Posterior cingulate gyrus (tissue), 11 donors: ENCODE measurements around the gene LEF1.

Source experiments
- DNase-seq, 10 donors: peaks; one replicate each; pipeline versions ENCODE4 v3.0.0 to v3.0.0-alpha.2; 2020 to 2021; ENCODE audit warnings: mixed read lengths in 3 of 10
- intact Hi-C: fragments of 100-400 bp; cut with DNase I; formaldehyde crosslinking; loops from one replicate; pipeline ENCODE4 v1.15.1; 2023

The LEF1 gene

DNA sequence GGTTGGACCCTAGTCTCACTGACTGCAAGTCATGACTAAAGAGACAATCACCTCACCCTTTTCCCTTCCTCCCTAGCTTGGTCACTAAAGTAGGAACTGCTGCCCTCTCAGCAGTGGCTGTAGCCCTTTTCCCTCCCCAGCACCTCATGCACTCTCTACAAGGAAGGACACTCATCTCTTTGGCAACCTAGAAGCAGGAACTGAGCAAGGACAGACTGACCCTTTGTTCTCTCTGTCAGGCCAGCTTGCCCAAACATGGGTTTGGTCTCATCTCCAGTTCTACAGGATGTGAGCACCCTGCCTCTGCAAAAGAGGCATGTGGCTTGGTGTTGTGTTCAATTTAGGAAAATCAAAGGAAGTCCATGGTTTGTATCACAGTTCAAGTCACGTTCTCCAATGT is 15.8 kb downstream of the LEF1 start:
- intact Hi-C loops: no loop called here
- DNase-seq: no peak

DNA sequence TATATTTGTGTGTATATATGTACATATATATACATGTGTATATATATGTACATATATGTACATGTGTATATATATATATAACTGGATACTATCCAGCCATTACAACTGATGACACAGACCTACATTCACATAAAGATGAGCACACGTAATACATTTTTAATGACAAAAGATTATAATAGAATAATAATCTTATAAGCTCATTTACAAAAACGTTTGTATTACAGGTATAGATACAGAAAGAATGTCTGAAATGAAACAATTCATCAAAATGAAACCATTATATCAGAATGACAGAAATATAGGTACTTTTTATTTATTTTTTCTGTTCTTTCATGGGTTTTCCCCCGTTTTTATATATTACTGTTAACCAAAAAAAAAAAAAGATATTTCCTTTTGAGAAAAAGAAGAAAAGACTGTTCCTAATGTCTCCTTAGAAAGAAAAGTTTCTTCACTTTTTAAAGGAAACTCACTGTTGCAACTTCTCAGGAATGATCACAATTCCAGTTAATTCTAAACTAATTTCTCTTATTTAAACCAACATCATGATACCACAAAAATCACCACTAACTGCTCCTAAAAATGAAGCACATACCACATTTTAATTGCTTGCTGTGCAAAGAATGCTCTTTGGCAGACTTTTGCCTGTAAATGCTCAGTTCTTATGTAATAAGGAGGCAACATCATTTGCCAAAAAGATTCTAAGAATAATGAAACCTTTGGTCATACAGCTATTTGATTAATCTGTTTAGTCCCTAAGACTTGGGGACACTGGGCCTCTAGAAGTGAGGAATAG is 18.9 kb downstream of the LEF1 start:
- intact Hi-C loops: no loop called here
- no peak for DNase-seq

DNA sequence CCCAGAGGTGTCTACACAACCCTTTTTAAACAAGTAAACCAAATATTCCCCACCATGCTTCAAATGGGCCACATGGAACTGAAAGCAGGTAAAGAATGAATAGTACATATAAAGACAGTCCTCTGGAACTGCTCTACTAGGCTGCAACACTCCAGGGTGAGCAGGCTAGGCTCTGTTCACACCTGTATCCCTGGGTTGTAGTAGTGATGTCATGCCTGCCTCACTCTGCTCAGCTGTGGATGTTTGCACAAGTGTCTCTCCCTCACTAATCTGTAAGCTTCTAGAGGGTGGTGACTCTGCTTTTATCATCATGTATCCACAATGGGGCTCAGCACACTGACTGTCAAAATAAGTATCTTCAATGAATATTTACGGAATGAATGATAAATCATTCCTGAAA is 20.4 kb downstream of the LEF1 start:
- intact Hi-C loops: no loop called here

DNA sequence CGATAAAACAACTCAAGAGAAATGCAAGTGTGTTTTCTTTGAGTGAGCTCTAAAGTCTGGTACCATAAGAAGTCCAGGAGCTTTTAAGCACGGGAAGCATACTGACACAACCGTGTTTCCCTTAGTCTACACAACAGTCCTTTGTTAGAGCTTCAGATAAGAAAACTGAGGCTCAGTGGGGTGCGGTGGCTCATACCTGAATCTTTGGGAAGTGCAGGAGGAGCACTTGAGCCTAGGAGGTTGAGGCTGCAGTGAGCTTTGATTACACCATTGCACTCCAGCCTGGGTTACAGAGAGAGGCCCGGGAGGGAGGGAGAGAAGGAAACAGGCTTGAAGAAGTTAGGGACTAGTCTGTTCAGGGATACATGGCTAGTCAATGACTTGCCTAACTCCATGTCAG is 21.9 kb downstream of the LEF1 start:
- intact Hi-C loops: no loop called here
- no peak for DNase-seq

More for the DNA sequence above, 20.4 kb downstream of the LEF1 start:
- DNase-seq: no peak

DNA sequence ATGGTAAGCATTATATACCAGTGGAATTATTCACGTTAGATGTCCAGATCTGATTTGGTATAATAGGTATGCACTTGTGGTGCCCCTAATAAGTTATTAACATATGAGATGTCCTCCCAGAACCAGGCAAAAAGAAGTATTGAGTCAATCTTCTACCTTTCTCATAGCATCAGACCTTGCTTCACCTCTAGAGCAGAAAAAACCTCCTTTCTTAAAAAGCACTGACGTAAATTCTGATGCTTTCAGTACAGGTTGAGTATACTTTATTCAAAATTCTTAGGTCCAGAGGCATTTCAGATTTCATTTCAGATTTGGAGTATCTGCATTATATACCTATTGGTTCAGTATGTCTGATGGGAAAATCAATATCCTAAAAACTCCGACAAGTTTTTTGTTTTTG is 22.4 kb downstream of the LEF1 start:
- no peak for DNase-seq
- intact Hi-C loops: no loop called here

DNA sequence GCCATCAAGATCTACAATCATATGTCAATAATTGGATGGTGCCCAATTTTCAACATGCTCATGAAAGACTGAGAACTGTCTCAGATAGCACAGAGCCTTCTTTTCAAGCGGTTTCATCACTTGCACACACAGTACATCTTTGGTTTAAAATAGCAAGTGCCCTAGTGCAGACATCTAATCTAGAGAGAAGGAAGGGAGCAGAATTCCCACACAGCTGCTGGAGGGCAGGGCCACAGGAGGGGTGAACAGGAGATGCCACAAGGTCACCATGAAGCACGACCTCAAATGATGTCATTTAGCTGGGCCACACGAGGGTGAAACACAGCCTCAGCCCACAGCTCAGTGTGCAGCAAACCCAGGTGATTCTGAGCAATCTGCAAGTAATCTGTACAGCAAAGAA is 24.3 kb downstream of the LEF1 start:
- no peak for DNase-seq
- intact Hi-C loops: no loop called here

DNA sequence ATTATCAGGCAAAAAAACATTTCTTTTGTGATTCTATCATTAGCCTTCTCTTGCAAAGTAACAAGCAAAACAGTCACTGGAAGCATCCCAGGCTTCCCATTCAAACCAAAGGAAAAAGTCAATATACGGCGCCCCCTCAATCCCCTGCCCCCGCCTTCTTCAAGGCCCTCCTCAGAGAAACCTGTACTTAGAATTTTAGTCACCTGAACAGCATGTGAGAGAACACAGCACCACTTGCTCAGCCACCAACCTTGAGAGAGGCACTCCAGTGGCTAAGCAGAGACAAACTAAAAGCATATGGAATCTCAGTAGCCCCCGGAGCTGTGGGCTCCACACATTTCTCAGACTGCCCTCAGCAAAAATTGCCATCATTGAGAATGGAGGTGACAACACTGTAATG is 25.2 kb downstream of the LEF1 start:
- intact Hi-C loops: no loop called here
- no peak for DNase-seq

DNA sequence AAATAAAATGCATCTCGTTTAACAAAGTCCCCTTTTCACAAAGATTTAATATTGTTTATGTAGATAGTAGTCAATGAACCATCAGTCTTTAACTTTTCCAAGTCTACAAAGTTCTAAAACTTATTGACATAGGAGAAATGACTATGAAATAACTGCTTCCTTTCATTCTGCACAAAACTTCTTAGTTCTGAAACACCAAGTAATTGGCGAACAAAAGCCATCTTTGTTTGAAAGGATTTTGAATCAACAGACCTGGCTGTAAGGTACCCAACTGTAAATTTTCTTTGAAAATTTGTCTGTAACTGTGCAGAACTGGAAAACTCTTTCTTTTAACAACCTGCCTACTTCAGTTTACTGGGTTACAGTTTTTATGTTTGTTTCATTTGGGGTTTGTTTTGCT is 25.9 kb downstream of the LEF1 start:
- DNase-seq: no peak
- intact Hi-C loops: no loop called here

DNA sequence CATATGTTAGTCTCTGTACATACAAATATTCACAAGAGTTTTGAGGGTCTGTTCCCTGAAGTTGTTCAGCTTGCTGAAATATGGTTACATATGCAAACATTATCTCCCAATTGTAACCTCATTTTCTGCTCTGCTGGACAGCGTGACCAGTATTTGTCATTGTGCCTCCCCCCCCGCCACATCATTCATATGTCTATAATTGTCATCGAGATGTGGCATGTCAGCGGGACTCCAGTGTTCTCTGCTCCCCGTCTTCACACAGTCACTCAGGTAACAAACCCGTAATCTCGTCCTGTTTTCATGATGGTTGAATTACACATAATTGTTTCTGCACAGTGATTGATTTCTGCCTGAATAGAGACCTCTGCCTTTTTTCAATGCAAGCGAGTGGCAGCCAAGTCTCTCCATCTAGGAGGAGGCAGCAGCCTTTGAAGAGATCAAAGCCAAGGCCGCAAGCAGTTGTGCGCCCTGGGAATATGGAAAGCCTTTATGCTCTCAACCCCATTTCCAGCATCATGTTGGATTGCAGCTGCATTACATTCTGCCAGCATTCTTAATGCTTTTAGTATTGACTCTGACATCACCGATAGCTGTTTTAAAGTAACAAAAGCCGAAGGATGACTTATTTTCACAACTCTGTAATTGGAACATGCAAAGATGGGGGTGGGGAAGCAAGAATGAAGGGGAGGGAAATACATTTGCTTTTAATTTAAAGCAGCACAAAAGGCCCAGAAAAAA is 27.4 kb downstream of the LEF1 start:
- DNase-seq: no peak
- intact Hi-C loops: no loop called here

DNA sequence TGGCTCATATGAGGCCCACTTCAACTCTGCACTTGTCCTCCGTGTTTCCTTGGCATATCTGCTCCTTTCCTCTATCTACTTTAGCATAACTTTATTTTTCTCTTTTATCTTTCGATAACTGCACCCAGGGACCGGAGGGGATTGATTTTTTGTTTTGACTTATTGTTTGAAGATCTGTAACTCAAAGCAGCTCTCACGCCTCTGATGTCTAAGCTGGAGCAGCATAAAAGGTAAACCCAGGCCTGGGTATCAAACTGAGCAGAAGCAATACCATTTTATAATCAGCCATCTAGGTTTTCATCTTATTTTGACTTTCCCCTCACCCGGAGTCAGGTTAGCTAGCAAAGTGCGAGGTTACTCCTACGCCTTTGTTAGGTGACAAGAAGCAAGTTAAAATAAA is 28.4 kb downstream of the LEF1 start:
- intact Hi-C loops: no loop called here
- no peak for DNase-seq

DNA sequence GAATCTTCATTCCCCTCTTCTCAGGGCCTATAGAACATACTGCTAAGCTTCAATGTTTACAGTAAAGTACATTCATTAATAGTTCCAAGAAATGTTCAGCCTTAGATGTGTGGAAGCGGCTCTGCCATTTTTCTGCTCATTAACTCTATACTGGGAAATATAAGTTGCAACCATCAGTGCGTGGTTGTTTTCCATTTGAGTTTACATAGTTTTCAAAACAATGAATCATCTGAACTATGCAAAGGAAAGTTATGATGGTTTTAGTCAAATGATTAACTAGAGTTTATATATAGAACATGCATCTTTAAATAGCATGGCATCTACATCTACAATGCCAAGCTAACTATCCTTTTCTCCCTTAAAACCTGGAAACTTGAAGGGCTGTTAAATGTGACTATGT is 29.6 kb downstream of the LEF1 start:
- no peak for DNase-seq
- intact Hi-C loops: no loop called here

DNA sequence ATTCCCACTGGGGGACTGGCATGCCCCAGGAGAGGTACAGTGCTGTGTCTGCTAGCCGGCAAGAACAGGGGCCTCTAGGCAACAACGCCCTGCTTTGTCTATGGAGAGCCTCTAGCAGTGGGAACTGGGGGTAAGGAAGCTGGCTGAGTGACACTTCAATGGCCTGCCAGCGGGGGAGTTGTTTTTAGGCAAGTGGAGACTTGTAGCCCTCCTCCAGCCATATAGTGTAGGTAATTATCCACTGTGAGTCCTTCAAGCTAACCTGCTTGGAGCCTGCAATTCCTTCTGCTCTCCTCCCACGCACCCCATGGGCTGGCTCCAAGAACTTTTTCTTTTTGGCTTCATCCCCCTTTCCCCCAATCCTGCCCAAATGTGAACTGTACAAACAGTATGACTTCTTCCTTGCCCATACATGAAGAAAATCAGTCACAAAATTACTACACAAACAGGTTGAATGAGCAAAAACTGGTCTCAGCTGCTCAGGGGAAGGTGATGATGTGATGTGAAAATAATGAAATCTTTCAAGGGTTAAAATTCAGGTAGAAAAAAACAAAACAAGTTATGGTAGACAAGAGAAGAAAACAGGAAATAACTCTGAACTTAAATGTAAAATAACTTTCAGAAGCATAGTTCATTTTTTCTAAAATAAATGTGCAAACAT is 33.1 kb downstream of the LEF1 start:
- DNase-seq: no peak
- intact Hi-C loops: no loop called here

DNA sequence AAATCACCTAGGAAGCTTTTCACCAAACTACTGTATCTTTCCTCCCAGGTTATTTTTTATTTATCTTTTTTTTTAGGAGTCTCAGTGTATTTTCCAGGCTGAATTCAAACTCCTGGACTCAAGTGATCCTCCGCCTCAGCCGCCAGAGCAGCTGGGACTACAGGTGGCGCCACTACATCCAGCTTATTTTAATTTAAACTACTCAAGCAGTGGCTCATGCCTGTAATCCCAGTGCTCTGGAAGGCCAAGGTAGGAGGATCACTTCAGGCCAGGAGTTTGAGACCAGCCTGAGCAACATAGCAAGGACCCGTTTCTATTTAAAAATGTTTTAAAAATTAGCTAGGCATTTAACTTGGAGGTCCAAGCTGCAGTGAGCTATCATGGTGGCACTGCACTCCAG is 37.8 kb downstream of the LEF1 start:
- intact Hi-C loops: no loop called here
- DNase-seq: no peak

DNA sequence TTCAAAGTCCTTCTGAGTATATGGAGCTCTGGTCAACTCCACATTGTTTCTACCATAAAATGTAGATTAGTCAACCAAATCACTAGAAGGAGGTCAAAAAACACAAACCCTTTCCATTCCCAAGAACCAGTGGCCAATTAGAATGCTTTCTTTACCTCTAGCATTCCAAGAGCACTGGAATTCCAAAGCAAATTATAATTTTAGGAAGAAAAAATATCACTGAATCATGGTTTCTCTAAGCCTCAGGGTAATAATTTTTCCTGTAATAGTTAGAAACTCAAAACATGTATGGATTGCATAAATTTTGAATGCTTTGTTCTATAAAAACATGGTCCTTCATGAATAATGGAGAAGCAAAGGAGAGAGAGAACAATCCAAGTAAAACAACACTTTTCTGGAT is 39.5 kb downstream of the LEF1 start:
- intact Hi-C loops: no loop called here
- DNase-seq: no peak

DNA sequence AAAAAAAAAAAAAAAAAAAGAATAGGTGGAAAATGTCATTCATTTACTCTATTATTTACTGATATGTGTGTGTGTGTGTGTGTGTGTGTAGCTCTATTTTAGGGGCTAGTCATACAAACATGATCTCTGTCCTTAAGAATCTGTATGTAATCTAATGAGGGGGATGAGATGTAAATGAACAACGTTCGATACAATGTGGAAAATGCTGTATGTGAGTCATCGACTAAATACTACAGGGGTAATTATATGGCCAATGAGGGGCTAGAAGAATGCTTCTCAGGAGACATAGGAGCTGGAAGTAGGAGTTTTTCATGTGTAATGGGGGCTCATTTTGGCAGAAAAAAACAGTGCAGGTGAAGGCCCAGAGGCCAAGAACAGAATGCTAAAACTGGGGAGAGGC is 41.9 kb downstream of the LEF1 start:
- intact Hi-C loops: no loop called here

DNA sequence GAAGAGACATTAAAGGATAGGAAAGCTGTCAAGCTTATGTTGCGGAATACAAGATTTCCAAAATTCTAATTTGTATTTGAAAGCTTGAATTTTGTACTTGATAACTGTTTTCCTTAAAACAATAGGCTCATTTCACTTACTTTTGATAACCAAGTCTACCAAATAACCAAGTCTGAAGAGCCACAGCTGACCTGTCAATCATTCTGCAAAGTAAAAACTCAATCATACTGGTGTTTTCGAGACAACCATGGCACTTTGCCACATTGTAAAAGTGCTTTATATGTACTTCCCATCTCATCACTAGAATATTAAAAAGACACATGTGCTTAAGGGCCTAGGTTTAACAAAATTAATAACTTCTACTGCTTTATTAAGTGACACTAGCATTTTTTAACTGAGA is 47.9 kb downstream of the LEF1 start:
- no peak for DNase-seq
- intact Hi-C loops: no loop called here

More for the DNA sequence above, 41.9 kb downstream of the LEF1 start:
- no peak for DNase-seq

DNA sequence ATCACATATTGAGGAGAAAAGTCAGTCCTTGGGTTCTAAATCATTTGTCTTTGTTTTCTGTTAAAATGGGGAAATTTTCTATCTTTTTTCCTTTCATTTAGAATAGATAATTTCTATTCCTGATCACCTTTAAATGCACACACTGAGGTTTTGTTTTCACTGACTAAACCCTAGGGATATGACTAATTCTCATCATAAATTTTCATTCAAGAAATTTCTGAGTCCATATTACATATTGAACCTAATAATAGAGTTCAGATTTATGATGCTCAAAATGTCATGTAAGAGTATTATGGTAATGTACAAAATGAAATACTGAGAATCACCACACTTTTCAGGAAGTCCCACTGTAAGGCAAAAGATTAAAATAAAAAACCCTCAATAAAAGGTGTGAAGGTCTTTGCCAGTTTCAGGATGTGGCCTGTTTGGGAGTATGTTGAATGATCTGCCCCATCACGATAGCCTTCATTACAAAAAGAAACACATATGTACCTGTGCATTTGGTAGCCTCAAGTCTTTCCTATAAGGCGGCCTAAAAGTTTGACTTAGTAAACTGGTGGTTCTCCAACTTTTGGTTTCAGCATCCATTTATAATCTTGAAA is 49.4 kb downstream of the LEF1 start:
- intact Hi-C loops: no loop called here
- DNase-seq: no peak

DNA sequence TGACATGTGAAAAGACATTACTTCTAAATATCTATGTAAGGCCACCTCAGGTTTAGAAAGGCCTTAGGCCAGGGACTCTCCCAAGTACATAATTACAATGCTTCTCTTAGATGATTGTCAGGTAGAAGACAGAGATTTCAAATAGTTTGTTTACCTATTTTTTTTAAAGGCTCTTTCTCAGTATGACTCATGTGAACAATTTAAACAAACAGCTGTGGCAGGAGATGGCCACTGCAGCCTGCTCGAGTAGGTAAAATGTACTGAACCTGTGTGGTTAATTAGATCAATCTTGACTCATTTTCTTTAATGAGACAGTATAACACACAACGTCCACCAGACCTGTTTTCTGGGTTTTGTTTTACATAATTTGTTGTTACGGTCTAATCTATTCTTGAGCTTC is 50.2 kb downstream of the LEF1 start:
- intact Hi-C loops: no loop called here
- no peak for DNase-seq

DNA sequence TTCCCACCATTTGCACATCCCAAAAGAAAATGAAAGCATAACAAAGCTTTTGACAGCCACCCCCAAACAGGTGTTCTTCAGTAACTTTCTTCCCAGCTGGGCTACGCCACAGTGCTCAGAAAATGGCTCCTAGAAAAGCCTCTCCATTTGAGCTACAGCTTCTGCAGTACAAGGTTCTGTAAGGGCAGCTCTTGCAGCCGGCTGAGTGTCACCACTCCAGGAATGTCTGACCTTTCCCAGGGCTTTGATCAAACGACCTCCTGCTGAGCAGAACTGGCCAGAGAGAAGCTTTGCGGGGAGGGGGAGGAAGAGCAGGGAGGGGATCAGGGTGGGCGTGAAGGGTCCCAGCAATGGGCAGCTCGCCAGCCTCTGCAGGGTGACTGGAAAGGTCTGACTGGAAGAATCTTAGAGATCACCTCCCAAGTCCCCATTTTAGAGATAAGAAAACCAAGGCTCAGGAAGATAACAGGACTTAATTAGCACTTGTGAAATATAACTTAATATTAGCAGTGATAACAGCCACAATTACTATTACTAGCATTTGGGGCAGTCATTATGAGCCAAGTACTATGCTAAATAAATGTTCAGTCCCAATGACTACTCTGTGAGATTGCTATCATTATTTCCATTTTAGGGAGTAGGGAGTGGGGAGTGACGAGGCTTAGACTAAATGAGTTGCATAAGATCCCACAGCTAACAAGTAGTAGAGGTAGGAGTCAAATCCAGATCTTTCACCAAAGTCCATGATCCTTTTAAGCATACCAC is 51.1 kb downstream of the LEF1 start:
- DNase-seq: no peak
- intact Hi-C loops: no loop called here

DNA sequence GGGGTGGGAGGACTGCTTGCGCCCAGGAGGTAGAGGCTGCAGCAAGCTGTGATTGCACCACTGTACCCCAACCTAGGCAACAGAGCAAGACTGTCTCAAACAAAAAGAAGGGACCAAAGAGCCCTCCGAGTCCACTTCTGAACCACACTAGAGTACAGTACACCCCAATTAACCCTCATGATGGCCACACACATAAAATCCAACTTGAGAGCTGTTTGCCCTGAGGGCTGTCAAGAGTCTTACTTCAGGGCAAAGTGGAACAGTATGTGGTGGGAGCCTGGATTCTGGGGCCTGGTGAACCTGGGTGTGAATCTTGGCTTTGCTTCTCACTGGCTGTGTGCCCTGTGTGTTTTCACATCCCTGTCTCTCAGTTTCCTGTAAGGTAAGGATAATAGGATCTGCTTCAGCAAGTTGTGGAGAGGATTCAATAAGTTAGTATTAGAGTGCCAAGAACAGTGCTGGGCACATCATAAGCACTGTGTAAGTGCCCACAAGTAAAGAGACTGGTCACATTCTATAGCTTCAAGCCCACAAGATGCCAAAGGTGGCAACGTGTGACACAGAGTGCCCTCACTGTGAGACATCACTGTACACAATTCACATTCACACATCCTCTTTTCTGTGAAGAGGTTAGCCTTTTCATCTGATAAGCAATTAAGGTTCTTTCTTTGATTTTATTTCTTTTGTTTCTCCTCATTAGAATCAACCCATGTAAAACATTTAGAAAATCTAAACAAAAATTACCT is 52.1 kb downstream of the LEF1 start:
- intact Hi-C loops: no loop called here
- DNase-seq: no peak
